Naive thymus-derived CD8-positive, alpha-beta T cell (primary cell): ENCODE data around the gene ELF4. TPM values are rescaled to one million over a fixed set of nuclear protein-coding genes. Genes with fewer than 3 reads are reported as not detected.
"Not testable (repeated sequence)": the region's sequence is repeated elsewhere in the genome, so short reads cannot be mapped to it uniquely, and the experiment has no call there.

Source experiments
- ATAC-seq, 2 donors: fragments of 150-1000 bp; cut with Tn5 transposase in 1 of 2; sonication (Bioruptor Pico), chemical (Tn5 transposase) in 1 of 2; 1 replicate in 1 of 2; 2 replicates in 1 of 2; pipeline ENCODE4 v1.10.0; 2021; ENCODE audit warnings: mild to moderate bottlenecking in 2 of 2, moderate library complexity in 2 of 2
- POLR2A ChIA-PET: fragments of 350-600 bp; sonication (Branson Sonifier 250); formaldehyde crosslinking; loops from one replicate; lab custom pipeline; 2021; ENCODE audit warnings: antibody characterized with exemption; lab: Charles Lee
- DNase-seq, 10 donors: peaks; one replicate each; pipeline versions ENCODE4 v3.0.0 to v3.0.0-alpha.2; 2020 to 2022
- H3K27ac Mint-ChIP-seq, 10 donors: one replicate each; pipeline ENCODE4 v1.8.0; 2020 to 2022; ENCODE audit warnings: mild to moderate bottlenecking in 10 of 10, mixed read lengths in 10 of 10, moderate library complexity in 4 of 10, inconsistent platforms in 1 of 10
- H3K27me3 Mint-ChIP-seq, 5 donors: one replicate each; pipeline ENCODE4 v1.8.0; 2021 to 2022; ENCODE audit warnings: mixed read lengths in 5 of 5
- H3K36me3 Mint-ChIP-seq, 3 donors: one replicate each; pipeline ENCODE4 v1.8.0; 2020 to 2022; ENCODE audit warnings: mixed read lengths in 3 of 3, mild to moderate bottlenecking in 2 of 3, inconsistent platforms in 1 of 3
- H3K4me1 Mint-ChIP-seq, 4 donors: one replicate each; pipeline ENCODE4 v1.8.0; 2021 to 2022; ENCODE audit warnings: mixed read lengths in 4 of 4
- H3K4me3 Mint-ChIP-seq, 10 donors: one replicate each; pipeline ENCODE4 v1.8.0; 2020 to 2022; ENCODE audit warnings: mild to moderate bottlenecking in 10 of 10, mixed read lengths in 10 of 10, moderate library complexity in 6 of 10, inconsistent platforms in 1 of 10
- H3K9me3 Mint-ChIP-seq, 9 donors: one replicate each; pipeline ENCODE4 v1.8.0; 2020 to 2022; ENCODE audit warnings: mixed read lengths in 9 of 9, mild to moderate bottlenecking in 3 of 9, inconsistent platforms in 1 of 9, moderate library complexity in 1 of 9
- polyA plus RNA-seq, 3 donors: library from polyadenylated mRNA; unstranded; fragments of 300-500 nt; fragmentation: Illumina TruSeq; gene quantifications; one replicate each; pipeline ENCODE4 v1.2.3, GENCODE V29; 2021
- total RNA-seq, 8 experiments: library from RNA in 2 of 8; stranded (reverse) in 2 of 8; gene quantifications; one replicate each; pipeline ENCODE4 v1.2.3 and lab custom pipeline; 2021 to 2026

The ELF4 gene
- total and polyA plus RNA-seq, 5 experiments from 2014 or later, result 7.7 to 18.2 (median 10.9) TPM

DNA sequence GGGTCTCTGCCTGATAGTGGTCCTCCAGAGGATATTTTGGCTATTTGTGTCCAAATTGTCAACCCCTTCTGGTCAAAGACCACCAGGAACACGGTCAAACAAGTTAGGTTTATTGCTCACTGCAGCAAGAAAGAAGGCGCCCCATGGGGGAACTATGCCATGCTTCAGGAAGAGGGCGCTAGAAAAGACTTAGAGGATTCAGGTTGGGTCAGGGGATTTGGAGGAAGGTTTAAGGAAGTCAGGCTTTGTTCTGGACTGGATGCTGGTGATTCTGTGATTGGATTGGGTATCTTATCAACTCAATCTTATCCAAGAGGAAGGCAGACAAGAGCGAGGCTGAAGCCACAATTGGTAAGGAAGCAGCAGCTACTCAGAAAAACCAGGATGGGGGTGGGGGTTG lies 14.3 kb upstream of the ELF4 start:
- DNase-seq, result no peak
- Mint-ChIP-seq H3K4me1 (peaks cover 0 to 8% (median 3%) of the 10 kb centered on the region in 4 donors), H3K4me3 (no peak overlapping the region), H3K36me3 (peaks cover 4 to 31% (median 7%) of the 10 kb centered on the region in 3 donors), H3K27ac (no peak overlapping the region), H3K9me3 (no peaks in the 10 kb centered on the region), H3K27me3 (no peaks in the 10 kb centered on the region)
- POLR2A ChIA-PET, result no interaction called here
- ATAC-seq, result no peak

DNA sequence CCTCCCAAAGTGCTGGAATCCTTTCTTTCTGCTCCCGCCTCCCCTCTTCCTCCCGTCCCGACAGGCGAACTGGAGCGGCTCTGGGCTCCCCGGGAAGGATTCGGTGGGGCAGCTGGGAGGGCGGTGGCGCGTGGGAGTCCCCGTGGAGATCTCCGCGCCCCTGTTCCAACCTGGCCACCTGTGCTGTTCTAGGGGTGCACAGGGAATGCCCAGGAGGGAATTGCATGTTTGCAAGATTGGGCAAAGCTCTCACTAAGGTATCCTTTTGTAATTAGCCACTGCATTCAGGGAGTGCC lies 11.2 kb upstream of the ELF4 start:
- peak overlapping the region in 3 of 10 donors; percentile 32 to 78 (median 67) for H3K4me3 Mint-ChIP-seq
- no peaks in the 10 kb centered on the region for H3K9me3 Mint-ChIP-seq
- H3K27me3 Mint-ChIP-seq, result no peaks in the 10 kb centered on the region
- DNase-seq (no peak), ATAC-seq (no peak)
- peaks cover 0 to 22% (median 5%) of the 10 kb centered on the region in 4 donors for H3K4me1 Mint-ChIP-seq
- no peak overlapping the region for H3K27ac Mint-ChIP-seq
- POLR2A ChIA-PET, result interaction anchor here (0.7 to 4.9 kb wide), 4 partner anchors 27 to 59 kb away, joined by 4 to 46 read pairs (median 5); partner anchors contain the start of gene RAB33A
- peaks cover 0 to 6% (median 0%) of the 10 kb centered on the region in 3 donors for H3K36me3 Mint-ChIP-seq

DNA sequence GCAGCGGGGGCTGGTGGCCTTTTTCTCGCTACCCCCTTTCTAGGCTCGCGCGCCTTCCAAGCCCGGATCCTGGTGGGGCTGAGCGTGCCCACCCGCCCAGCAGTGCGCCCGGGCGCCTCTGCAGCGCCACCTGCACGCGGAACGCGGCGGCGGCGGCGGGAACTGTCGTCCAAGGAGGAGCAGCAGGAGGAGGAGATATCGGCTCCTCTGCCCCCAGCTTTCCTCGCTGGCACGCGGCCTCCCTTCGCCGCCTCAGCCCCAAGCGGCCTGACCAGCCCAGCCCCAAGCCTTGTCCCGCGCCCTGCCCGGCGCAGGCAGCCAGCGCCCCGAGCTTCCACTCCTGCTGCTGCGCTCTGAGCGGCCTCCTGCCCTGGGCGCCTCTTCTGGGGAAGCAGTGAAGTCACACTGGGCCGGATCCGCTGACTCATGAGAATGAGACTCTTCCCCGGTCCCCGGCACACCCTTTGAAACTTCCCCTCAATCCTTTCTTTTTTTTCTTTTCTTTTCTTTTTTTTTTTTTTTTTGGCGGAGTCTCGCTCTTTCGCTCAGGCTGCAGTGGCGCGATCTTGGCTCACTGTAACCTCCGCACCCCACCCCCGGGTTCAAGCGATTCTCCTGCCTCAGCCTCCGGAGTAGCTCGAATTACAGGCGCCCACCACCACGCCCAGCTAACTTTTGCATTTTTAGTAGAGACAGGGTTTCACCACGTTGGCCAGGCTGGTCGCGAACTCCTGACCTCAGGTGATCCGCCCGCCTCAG lies 10.6 kb upstream of the ELF4 start:
- DNase-seq (peak; percentile 48 to 76 (median 68)), ATAC-seq (peak; percentile 92 to 95)
- Mint-ChIP-seq H3K4me3 (peak overlapping the region; percentile 52 to 78 (median 67)), H3K36me3 (peaks cover 0 to 3% (median 0%) of the 10 kb centered on the region in 3 donors), H3K27me3 (no peaks in the 10 kb centered on the region), H3K9me3 (no peaks in the 10 kb centered on the region), H3K4me1 (peaks cover 0 to 22% (median 5%) of the 10 kb centered on the region in 4 donors), H3K27ac (peak overlapping the region in 1 of 10 donors; percentile 36)
- POLR2A ChIA-PET, result interaction anchor here (0.7 to 4.9 kb wide), 6 partner anchors 27 to 635 kb away, joined by 3 to 46 read pairs (median 5); partner anchors contain the start of gene RAB33A

DNA sequence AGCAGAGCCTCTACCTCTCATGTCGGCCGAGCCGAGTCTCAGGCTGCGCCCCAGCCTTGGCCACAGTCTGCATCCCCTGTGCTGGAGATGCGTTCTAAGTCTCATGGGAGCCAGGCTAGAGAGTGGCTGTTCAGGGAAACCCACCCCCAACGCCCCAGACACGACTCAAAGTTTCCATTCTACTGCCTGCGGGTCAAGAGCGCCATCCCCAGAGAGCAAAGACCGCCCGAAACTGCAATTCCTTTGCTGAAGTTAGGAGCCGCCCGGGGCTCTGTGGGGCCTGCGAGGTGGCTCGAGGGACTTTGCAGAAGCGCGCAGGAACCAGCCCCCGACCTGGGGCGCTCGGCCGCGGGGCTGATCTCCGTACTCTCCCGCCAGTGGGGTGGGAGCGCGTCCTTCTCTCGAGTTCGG lies 10.0 kb upstream of the ELF4 start:
- POLR2A ChIA-PET, result interaction anchor here (0.7 to 4.9 kb wide), 6 partner anchors 25 to 636 kb away, joined by 3 to 46 read pairs (median 5); partner anchors contain the start of gene RAB33A
- ATAC-seq (peak; percentile 41 to 47), DNase-seq (peak in 1 of 10 donors; percentile 11)
- Mint-ChIP-seq H3K27me3 (no peaks in the 10 kb centered on the region), H3K4me3 (peak overlapping the region; percentile 31 to 78 (median 67)), H3K4me1 (peaks cover 0 to 22% (median 5%) of the 10 kb centered on the region in 4 donors), H3K27ac (no peak overlapping the region), H3K9me3 (no peaks in the 10 kb centered on the region), H3K36me3 (peaks cover 0 to 3% (median 0%) of the 10 kb centered on the region in 3 donors)

DNA sequence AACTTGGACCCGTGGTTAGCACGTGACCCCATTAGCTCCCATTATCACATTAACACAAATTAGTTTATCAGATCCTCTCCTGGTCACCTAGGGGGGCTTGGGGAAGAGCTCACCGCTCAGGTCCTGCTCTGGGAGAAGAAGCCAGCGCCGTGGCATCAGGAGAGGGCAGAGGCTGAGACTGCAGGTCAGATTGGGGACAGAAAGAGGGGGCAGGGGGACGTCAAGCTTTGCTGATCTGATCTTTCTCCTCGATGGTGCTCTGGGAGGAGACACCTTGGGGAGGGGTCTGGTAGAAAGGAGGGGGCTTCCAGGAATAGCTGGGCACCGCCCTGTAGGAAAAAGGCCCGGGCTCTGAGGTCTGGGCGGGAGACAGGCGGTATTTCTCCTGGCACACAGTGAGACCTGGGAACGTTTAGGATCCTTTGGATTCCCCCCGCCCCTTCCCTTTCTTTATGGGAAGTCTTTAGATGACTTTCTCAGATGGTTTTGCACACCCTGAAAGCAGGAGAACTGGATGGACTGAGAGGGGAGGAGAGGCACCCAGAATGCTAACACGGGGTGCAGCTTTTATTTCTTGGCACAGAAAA lies 9.1 kb upstream of the ELF4 start:
- Mint-ChIP-seq H3K4me1 (peaks cover 0 to 22% (median 4%) of the 10 kb centered on the region in 4 donors), H3K27ac (peak overlapping the region in 1 of 10 donors; percentile 70), H3K36me3 (no peaks in the 10 kb centered on the region), H3K9me3 (no peaks in the 10 kb centered on the region), H3K27me3 (no peaks in the 10 kb centered on the region), H3K4me3 (peak overlapping the region in 4 of 10 donors; percentile 43 to 72 (median 64))
- DNase-seq (no peak), ATAC-seq (no peak)
- POLR2A ChIA-PET, result interaction anchor here (1.0 to 4.9 kb wide), 5 partner anchors 8 to 38 kb away, joined by 3 to 46 read pairs (median 3); no protein-coding TSS in a partner anchor

DNA sequence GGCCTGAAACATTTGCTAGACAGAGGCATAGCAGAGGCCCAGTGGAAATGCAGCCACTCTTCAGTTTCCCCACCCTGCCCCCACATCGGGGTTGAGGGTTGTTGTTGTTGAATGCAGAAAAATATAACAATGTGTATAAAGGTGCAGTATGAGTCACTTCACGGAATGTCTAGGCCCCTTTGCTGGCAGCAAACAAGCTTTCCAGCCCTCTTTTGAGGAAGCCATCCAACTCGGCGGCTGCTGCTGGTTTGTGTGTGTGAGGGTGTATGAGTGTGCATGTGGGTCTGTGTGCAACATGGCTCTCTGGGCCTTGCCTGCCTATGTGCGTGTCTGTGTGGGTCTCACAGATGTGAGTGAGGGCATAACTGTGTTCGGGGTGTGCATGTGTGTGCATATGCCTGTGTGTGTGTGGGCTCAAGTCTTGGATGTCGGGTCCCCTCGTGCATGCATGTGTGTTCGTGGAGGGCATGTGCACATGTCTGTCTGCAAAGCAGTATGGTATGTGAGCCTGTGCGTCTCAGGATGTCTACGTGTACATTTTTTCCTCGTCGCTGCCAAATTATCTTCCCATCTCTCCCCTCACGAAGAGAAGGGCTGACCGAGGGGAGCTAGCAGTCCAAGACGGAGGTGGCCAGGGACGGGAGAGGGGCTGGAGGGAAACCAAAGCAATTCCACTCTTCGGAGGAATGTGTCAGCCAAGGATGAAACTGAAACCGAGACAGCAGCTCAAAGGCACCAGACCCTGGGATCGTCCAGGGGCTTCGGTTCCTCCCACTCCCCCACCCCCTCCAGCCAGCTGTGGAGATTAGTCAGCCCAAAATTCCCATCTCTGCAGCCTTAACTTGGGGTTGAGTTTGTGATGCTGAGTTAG lies 8.4 kb upstream of the ELF4 start:
- no peaks in the 10 kb centered on the region for H3K36me3 Mint-ChIP-seq
- H3K4me3 Mint-ChIP-seq, result peak overlapping the region in 3 of 10 donors; percentile 6 to 35 (median 10)
- peak overlapping the region in 3 of 10 donors; percentile 26 to 71 (median 58) for H3K27ac Mint-ChIP-seq

DNA sequence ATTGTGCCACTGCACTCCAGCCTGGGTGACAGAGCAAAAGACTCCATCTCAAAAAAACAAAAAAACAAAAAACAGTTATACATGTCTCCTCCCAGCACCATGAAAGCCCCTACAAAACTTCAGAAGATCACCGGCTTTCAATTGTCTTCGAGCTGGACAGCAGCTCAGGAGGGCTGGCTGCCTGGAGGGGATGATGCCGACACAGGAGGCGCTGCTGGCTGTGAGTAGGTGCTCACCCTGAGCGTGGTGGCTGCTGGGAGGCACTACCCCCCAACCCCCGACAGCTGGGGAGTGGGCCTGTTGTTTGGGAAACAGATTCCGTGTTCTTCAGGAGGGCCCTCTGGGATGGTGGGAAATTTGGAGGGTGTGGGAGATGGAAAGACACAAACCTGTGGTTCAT lies 6.9 kb upstream of the ELF4 start:
- peaks cover 0 to 24% (median 4%) of the 10 kb centered on the region in 4 donors for H3K4me1 Mint-ChIP-seq
- POLR2A ChIA-PET, result no interaction called here
- ATAC-seq, result no peak
- no peak for DNase-seq
- H3K36me3 Mint-ChIP-seq, result no peaks in the 10 kb centered on the region
- H3K9me3 Mint-ChIP-seq, result no peaks in the 10 kb centered on the region
- no peak overlapping the region for H3K4me3 Mint-ChIP-seq
- no peaks in the 10 kb centered on the region for H3K27me3 Mint-ChIP-seq
- H3K27ac Mint-ChIP-seq, result no peak overlapping the region

More for the DNA sequence above, 8.4 kb upstream of the ELF4 start:
- peaks cover 0 to 22% (median 4%) of the 10 kb centered on the region in 4 donors for H3K4me1 Mint-ChIP-seq
- ATAC-seq (no peak), DNase-seq (no peak)
- no peaks in the 10 kb centered on the region for H3K9me3 Mint-ChIP-seq
- POLR2A ChIA-PET, result interaction anchor here (1.0 to 4.9 kb wide), 4 partner anchors 8 to 38 kb away, joined by 3 to 46 read pairs (median 5); no protein-coding TSS in a partner anchor
- H3K27me3 Mint-ChIP-seq, result no peaks in the 10 kb centered on the region

DNA sequence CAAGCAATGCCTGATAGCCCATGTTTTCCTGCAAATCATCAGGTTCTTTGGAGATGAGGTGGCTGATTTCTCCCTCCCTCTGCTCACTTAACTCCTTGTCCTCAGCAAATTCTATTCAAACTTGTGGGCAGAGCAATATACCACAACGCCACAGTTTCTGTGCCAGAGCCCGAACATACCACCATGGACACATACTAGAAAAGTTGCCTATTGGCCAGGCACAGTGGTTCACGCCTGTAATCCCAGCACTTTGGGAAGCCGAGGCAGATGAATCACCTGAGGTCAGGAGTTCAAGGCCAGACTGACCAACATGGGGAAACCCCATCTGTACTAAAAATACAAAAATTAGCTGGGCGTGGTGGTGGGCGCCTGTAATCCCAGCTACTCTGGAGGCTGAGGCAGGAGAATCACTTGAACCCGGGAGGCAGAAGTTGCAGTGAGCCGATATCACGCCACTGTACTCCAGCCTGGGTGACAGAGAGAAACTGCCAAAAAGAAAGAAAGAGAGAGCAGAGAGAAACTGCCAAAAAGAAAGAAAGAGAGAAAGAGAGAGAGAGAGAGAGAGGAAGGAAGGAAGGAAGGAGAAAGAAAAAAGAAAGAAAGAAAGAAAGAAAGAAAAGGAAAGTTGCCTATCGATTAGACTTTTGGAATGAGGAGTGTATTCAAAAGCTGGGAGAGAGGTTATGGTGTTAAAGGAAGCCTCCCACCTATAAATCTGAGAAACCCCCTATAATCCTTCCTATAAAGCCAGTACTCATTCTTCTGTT lies 5.0 kb upstream of the ELF4 start:
- H3K27me3 Mint-ChIP-seq, H3K9me3 Mint-ChIP-seq, H3K36me3 Mint-ChIP-seq, POLR2A ChIA-PET, H3K4me3 Mint-ChIP-seq, DNase-seq, H3K27ac Mint-ChIP-seq, ATAC-seq: not testable (repeated sequence)
- peaks cover 0 to 28% (median 8%) of the 10 kb centered on the region in 4 donors for H3K4me1 Mint-ChIP-seq

DNA sequence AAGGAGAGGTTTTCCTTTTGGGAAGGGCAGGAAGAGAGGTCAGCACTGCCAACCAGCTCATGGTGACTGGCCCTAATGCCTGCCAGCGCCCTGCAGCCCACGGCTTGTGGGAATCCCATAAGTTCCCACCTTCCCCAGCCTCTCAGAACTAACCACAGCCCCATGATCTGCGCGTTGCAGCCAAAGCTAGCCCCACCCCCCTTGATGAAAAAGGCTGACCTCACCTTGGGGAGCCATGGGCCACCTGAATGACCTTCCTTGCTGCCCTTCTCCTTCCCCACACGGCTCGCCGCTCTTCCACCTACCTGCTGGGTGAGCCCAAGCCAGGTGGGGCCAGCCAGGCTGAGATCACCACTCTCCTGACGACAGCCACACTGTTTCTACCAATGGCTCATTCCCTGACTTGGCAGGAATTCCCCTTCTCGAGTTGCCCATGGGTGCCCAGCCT lies 3.9 kb upstream of the ELF4 start:
- Mint-ChIP-seq H3K36me3 (no peaks in the 10 kb centered on the region), H3K9me3 (no peaks in the 10 kb centered on the region), H3K27me3 (no peaks in the 10 kb centered on the region), H3K4me1 (peaks cover 0 to 22% (median 7%) of the 10 kb centered on the region in 4 donors), H3K4me3 (peak overlapping the region in 1 of 10 donors; percentile 29), H3K27ac (peak overlapping the region in 1 of 10 donors; percentile 47)
- no peak for ATAC-seq
- POLR2A ChIA-PET, result no interaction called here
- DNase-seq, result no peak

DNA sequence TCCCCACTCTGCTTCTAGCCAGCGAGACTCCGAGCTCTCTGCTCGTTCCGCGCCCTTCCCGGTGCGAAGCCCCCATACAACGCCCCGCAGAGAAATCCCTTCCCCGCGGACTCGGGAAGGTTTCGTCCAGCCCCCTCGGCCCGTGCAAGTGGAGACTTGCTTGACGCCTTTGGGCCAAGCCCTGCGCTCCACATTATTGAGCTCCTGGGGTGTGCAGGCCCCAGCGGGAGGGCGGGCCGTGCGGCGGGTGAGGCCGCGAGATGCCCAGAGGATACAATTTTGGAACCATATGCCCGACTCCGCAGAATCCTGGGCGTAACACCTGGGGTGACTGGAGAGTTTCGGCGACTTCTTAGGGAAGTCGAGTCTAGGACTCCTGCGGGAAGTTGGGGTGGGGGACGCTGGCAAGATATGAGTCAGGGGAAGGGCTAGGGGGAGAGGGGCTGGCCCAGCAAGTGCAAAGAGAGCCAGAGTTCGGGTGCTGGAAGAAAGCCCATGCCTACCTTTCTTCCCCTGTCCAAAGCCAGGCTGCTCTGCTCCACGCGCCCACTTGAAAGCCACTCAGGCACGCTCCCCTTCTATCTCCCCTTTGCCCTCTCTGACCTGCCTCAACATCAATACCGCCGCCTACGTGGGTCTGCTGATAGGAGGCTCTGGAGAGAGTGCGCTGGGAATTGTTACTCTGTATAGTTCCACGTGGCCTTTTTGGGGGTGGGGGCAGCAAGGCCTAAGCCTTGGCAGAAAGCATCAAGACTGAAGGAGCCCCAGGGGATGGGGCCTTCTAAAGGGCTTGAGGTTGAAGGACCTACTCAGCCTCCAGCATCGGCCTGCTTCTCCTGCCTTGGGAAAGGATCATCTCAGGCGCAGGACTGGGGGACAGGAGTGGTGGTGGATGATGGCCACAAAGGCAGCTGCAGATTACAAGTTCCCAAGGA lies 1.2 kb upstream of the ELF4 start:
- no peaks in the 10 kb centered on the region for H3K9me3 Mint-ChIP-seq
- POLR2A ChIA-PET, result interaction anchor here (0.6 to 1.0 kb wide), 5 partner anchors 8 to 29 kb away, joined by 3 to 4 read pairs (median 3); no protein-coding TSS in a partner anchor
- H3K27ac Mint-ChIP-seq, result peak overlapping the region in 6 of 10 donors; percentile 28 to 89 (median 62)
- ATAC-seq, result no peak
- H3K4me3 Mint-ChIP-seq, result peak overlapping the region; percentile 47 to 86 (median 68)
- peaks cover 0 to 3% (median 0%) of the 10 kb centered on the region in 3 donors for H3K36me3 Mint-ChIP-seq
- peaks cover 6 to 33% (median 24%) of the 10 kb centered on the region in 4 donors for H3K4me1 Mint-ChIP-seq
- no peaks in the 10 kb centered on the region for H3K27me3 Mint-ChIP-seq
- DNase-seq, result no peak
